Vagina (tissue), 2 donors: ENCODE data around the gene ADCY1. TPM values are rescaled to one million over a fixed set of nuclear protein-coding genes. Genes with fewer than 3 reads are reported as not detected.

Experiments used
- DNase-seq, 2 donors: peaks; one replicate each; pipeline ENCODE4 v3.0.0-alpha.2; 2017; ENCODE audit errors: extremely low spot score in 2 of 2
- H3K27ac ChIP-seq: fragments of 200-600 bp; sonication (generic); one replicate; pipeline ENCODE4 v1.5.1; 2019
- H3K27me3 ChIP-seq: fragments of 200-600 bp; sonication (generic); one replicate; pipeline ENCODE4 v1.5.1; 2019
- H3K36me3 ChIP-seq, 2 donors: fragments of 200-600 bp; sonication (generic); one replicate each; pipeline ENCODE4 v1.5.1; 2017 to 2019
- H3K4me1 ChIP-seq: fragments of 200-600 bp; sonication (generic); one replicate; pipeline ENCODE4 v1.5.1; 2019
- H3K4me3 ChIP-seq, 2 donors: fragments of 200-600 bp; sonication (generic); 1 replicate in 1 of 2; 2 replicates in 1 of 2; pipeline ENCODE4 v1.5.1; 2016 to 2019
- H3K9me3 ChIP-seq: fragments of 200-600 bp; sonication (generic); one replicate; pipeline ENCODE4 v1.5.1; 2019
- POLR2A ChIP-seq, 2 donors: fragments of 450-650 bp; IDR thresholded peaks; one replicate each; pipeline ENCODE4 v1.6.1; 2017; ENCODE audit warnings: antibody characterized with exemption in 2 of 2, mild to moderate bottlenecking in 2 of 2, moderate library complexity in 2 of 2
- POLR2AphosphoS5 ChIP-seq, 2 donors: sonication (generic); formaldehyde crosslinking; IDR thresholded peaks; one replicate each; pipeline ENCODE4 v1.9.0; 2017; ENCODE audit warnings: antibody characterized with exemption in 2 of 2, mild to moderate bottlenecking in 2 of 2, low read depth in 1 of 2; ENCODE audit not compliant: insufficient read depth in 1 of 2
- intact Hi-C: fragments of 100-400 bp; cut with DNase I; formaldehyde crosslinking; loops from one replicate; pipeline ENCODE4 v1.15.1; 2023
- total RNA-seq: library from RNA; depleted of rRNA; stranded (reverse); fragments of >200 nt; gene quantifications from one replicate; pipeline ENCODE4 v1.2.3, GENCODE V29; 2016
- TF ChIP-seq, protein P1 (sequence below), 3 experiments: fragments of 450-650 bp in 2 of 3; fragments of 200-600 bp in 1 of 3; sonication (generic) in 1 of 3; IDR thresholded peaks; one replicate each; pipeline ENCODE4 v1.5.1; 2017 to 2019; ENCODE audit warnings: antibody characterized with exemption in 3 of 3, mild to moderate bottlenecking in 2 of 3, moderate library complexity in 2 of 3

The ADCY1 gene
- total RNA-seq, 1 donor from 2014 or later = 2.5 TPM

- H3K9me3 ChIP-seq = no peaks in the 10 kb centered on the region
- H3K27me3 ChIP-seq = no peaks in the 10 kb centered on the region
- H3K4me3 ChIP-seq = no peak overlapping the region
- no peaks in the 10 kb centered on the region for H3K4me1 ChIP-seq
- no peak for TF ChIP-seq POLR2A (IDR thresholded peaks at IDR 0.05)
- TF ChIP-seq POLR2AphosphoS5 (IDR thresholded peaks at IDR 0.05; ENCODE audit: insufficient read depth in 1 of 2, low read depth in 1 of 2) = no peak
- TF ChIP-seq, protein P1, sequence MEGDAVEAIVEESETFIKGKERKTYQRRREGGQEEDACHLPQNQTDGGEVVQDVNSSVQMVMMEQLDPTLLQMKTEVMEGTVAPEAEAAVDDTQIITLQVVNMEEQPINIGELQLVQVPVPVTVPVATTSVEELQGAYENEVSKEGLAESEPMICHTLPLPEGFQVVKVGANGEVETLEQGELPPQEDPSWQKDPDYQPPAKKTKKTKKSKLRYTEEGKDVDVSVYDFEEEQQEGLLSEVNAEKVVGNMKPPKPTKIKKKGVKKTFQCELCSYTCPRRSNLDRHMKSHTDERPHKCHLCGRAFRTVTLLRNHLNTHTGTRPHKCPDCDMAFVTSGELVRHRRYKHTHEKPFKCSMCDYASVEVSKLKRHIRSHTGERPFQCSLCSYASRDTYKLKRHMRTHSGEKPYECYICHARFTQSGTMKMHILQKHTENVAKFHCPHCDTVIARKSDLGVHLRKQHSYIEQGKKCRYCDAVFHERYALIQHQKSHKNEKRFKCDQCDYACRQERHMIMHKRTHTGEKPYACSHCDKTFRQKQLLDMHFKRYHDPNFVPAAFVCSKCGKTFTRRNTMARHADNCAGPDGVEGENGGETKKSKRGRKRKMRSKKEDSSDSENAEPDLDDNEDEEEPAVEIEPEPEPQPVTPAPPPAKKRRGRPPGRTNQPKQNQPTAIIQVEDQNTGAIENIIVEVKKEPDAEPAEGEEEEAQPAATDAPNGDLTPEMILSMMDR (IDR thresholded peaks at IDR 0.05) = no peak
- intact Hi-C loops = no loop called here
- no peak overlapping the region for H3K27ac ChIP-seq
- no peaks in the 10 kb centered on the region for H3K36me3 ChIP-seq
- no peak for DNase-seq
Observed at GRCh38 chr7:45690762-45691150, 116.6 kb downstream of the ADCY1 start.

DNA sequence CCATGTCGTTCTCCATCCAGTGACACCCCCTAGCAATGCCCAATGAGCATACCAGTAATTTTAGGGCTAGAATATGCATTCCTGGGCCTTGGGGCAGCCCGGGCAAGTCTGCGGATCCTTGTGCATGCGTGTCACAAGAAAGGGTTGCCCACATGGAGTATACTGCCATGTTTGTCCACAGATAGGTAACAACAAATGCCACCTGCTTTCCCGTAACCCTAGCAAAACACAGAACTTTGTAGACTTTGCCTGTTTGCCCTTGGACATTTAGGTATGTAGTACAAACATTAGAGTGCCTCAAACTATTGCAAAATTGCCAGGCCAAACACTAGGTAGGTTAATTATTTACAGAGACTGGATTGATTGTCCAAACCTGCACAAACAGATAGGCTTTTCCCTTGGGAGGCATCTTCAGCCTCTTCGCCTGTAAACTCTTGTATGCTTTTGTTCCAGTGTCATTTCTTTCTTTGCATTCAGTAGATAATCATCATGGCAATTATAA lies 117.0 kb downstream of the ADCY1 start:
- DNase-seq = no peak
- no peak overlapping the region for H3K4me3 ChIP-seq
- TF ChIP-seq POLR2A (IDR thresholded peaks at IDR 0.05) (no peak), POLR2AphosphoS5 (IDR thresholded peaks at IDR 0.05; ENCODE audit: insufficient read depth in 1 of 2, low read depth in 1 of 2) (no peak)
- TF ChIP-seq, protein P1 (IDR thresholded peaks at IDR 0.05) = no peak
- no peaks in the 10 kb centered on the region for H3K4me1 ChIP-seq
- no peaks in the 10 kb centered on the region for H3K36me3 ChIP-seq
- H3K27ac ChIP-seq = no peak overlapping the region
- no peaks in the 10 kb centered on the region for H3K27me3 ChIP-seq
- no peaks in the 10 kb centered on the region for H3K9me3 ChIP-seq
- intact Hi-C loops = no loop called here

- DNase-seq = peak in 1 of 2 donors; percentile 64
- no peaks in the 10 kb centered on the region for H3K27me3 ChIP-seq
- intact Hi-C loops = no loop called here
- no peaks in the 10 kb centered on the region for H3K9me3 ChIP-seq
- no peak overlapping the region for H3K27ac ChIP-seq
- no peaks in the 10 kb centered on the region for H3K36me3 ChIP-seq
- H3K4me1 ChIP-seq = no peaks in the 10 kb centered on the region
- H3K4me3 ChIP-seq = no peak overlapping the region
- no peak for TF ChIP-seq POLR2A (IDR thresholded peaks at IDR 0.05)
- TF ChIP-seq POLR2AphosphoS5 (IDR thresholded peaks at IDR 0.05; ENCODE audit: insufficient read depth in 1 of 2, low read depth in 1 of 2) = no peak
- TF ChIP-seq, protein P1 (IDR thresholded peaks at IDR 0.05) = no peak
Observed at GRCh38 chr7:45692031-45692430, 117.9 kb downstream of the ADCY1 start.

DNA sequence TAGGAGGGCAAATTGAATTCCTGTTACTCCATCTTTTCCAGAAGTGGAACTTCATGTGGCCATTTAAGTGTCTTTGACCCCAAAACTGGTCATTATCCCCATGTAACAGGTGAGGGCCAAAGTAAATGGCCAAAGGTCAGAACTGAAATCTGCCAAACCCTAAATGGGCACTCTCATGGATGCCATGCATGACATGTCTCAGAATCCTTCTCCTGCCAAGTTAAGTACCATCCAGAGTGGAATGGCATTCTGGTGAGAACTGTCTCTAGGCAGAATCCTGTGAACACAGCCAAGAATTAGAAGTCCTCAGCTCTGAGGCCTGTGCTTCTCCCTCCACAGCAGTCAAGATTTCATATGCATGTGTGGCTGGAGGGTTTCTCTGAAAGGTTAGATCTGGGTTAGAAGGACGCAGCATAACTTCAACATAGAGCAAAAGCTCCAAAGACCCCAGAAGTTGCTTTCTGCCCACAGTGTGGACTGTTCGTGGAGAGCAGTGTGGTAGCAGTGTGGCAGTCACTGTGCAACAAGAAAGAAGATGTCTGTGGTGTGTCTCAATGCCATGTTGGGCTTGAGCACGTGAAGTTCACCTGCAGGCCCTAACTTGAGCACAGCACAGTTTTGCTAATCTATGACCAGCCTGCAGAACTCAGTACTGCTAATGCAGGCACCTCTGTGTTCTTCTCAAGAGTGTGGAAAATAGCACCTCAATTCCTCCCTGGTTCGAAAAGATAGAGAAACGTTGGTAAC lies 121.3 kb downstream of the ADCY1 start:
- Histone ChIP-seq H3K27me3 (no peaks in the 10 kb centered on the region), H3K9me3 (no peaks in the 10 kb centered on the region), H3K4me3 (no peak overlapping the region), H3K4me1 (peaks cover 9% of the 10 kb centered on the region), H3K36me3 (no peaks in the 10 kb centered on the region), H3K27ac (no peak overlapping the region)
- intact Hi-C loops = no loop called here
- no peak for DNase-seq
- no peak for TF ChIP-seq POLR2A (IDR thresholded peaks at IDR 0.05)
- TF ChIP-seq, protein P1 (IDR thresholded peaks at IDR 0.05) = no peak
- no peak for TF ChIP-seq POLR2AphosphoS5 (IDR thresholded peaks at IDR 0.05; ENCODE audit: insufficient read depth in 1 of 2, low read depth in 1 of 2)

- Histone ChIP-seq H3K36me3 (no peaks in the 10 kb centered on the region), H3K27me3 (no peaks in the 10 kb centered on the region), H3K9me3 (no peaks in the 10 kb centered on the region), H3K27ac (no peak overlapping the region), H3K4me1 (peaks cover 11% of the 10 kb centered on the region), H3K4me3 (no peak overlapping the region)
- DNase-seq = peak in 1 of 2 donors; percentile 65
- TF ChIP-seq POLR2AphosphoS5 (IDR thresholded peaks at IDR 0.05; ENCODE audit: insufficient read depth in 1 of 2, low read depth in 1 of 2) (no peak), POLR2A (IDR thresholded peaks at IDR 0.05) (no peak)
- TF ChIP-seq, protein P1 (IDR thresholded peaks at IDR 0.05) = no peak
- intact Hi-C loops = no loop called here
Observed at GRCh38 chr7:45696476-45696875, 122.3 kb downstream of the ADCY1 start.
